Measurements from ENCODE around the gene ASTL.
"Not testable (repeated sequence)": the region's sequence is repeated elsewhere in the genome, so short reads cannot be mapped to it uniquely, and the experiment has no call there.

ASTL gene

DNA sequence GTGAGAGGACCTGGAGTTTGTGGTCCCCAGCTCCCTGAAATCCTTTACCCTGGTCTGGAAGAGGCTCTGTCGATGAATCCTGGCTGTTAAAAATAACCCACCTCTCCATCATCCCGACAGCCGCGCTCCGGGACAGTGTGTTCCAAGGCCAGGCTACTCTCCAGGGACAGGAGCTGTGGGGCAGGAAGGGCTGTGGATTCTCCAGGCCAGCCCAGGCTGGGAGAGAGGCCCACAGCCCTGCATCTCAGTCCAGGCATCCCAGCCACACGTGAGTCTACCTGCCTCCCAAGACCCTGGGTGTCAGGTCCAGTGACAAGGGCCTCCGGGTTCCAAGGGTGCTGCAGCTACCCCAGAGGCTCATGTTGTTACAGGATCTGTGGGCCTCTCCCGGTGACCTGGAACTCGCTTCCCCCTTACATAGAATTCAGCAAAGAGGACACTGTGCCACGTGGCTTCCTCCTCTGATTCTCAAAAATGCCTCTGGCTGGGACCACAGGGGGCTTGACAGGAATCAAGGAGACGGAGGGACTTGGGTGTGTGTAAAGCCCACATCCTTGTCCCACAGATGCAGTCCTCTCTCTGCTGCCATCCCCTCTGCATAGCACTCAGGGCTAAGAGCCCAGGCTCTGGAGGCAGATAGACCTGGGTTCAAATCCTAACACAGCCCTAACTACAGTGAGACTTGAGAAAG lies 39.3 kb downstream of the ASTL start:
- DNase-seq (ENCODE audit: low spot score), result no peak

DNA sequence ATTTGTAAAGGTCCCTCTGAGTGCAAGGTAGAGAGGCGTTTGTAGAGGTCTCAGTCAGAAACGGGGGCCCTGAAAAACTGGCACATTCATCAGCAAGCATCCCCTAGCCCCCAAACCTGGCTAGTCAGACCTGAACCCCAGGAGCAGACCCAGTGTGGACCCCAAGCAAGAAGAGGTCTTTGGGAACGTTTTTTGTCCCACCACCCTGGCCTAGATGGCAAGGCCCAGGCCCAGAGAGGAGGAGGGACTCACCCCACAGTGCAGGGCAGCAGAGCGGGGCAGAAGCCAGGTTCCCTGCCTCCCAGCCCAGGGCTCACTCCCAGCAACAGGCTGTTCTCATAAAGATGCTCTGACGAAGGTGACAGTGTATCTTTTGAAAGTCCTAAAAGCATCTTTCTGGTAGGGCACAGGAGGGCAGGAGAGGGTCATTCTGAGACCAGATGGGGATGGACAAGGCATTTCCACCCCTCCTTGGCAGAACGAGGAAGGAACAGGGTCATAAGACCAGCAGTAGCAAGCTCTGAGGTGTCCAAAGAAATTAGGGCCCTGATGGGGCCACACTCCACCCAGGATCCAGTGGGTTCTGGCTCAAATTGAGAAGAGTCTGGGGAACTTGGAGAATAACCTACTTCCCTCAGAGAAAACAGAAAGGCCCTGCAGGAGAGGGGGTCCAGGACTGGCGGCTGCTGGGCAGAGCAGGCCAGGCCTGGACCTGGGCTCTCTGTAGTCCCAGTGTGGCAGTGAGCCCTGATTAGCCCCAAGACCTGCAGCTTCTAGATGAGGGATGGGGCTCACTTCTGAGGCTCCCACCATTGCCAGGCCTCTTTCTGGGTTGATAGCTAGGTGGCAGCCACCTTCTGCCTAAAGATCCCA lies 40.1 kb downstream of the ASTL start:
- DNase-seq (ENCODE audit: low spot score), result no peak

DNA sequence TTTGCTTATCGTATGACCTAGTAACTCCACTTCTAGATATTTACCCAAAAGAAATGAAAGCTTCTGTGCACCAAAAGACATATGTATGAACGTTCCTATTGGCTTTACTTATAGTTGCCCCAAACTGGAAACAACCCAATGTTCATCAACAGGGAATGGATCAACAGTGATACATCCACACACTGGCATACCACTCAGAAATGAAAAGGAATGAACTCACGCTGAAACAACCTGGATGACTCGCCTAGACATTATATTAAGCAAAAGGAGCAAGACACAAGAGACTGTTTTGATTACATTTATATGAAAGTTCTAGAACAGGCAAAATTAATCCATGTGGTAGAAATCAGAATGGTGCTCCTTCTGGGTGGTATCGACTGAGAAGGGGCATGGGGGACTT lies 40.9 kb downstream of the ASTL start:
- DNase-seq (ENCODE audit: low spot score), result no peak

DNA sequence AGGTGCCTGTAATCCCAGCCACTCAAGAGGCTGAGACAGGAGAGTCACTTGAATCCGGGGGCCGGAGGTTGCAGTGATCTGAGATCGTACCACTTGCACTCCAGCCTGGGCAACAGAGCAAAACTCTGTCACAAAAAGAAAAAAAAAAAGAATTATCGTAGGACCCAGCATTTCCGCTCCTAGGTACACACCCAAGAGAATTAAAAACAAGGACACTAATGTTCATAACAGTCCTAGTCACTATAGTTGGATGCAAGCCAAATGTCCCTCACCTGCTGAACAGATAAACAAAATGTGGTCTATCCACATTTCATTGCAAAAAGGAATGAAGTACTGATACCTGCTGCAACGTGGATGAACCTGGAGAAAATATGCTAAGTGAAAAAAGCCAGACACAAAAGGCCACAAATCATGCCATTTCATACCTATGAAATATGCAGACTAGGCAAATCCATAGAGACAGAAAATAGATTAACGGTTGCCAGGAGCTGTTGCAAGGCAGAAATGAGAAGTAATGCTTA lies 43.1 kb downstream of the ASTL start:
- no peak for DNase-seq (ENCODE audit: low spot score)

GRCh38 chr2:96093528-96093927 lies 44.8 kb downstream of the ASTL start:
- no peak for DNase-seq (ENCODE audit: low spot score)

DNA sequence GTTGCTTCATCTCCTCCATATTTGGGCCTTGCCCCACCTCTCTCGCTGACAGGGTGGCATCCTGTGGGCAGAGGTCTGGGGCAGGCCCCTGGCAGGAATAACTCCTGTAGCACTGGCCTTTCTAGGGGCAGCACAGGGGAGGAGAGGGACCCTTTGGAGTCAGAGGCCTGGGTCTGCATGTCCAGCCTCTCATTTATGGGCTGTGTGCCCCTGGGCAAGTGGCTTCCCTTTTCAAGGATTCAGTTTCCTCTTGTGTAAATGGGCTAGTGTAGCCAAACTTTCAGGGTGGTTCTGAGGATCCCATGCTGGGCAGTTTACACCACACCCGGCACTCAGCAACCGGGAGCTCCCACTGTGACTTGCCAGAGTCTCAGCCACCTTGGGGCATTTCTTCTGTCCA lies 45.4 kb downstream of the ASTL start:
- no peak for DNase-seq (ENCODE audit: low spot score)

- DNase-seq (ENCODE audit: low spot score), result no peak
These were observed 45.8 kb downstream of the ASTL start for GRCh38 chr2:96092573-96092877.

- DNase-seq (ENCODE audit: low spot score), result no peak
These were observed 46.4 kb downstream of the ASTL start for GRCh38 chr2:96091711-96092572.

DNA sequence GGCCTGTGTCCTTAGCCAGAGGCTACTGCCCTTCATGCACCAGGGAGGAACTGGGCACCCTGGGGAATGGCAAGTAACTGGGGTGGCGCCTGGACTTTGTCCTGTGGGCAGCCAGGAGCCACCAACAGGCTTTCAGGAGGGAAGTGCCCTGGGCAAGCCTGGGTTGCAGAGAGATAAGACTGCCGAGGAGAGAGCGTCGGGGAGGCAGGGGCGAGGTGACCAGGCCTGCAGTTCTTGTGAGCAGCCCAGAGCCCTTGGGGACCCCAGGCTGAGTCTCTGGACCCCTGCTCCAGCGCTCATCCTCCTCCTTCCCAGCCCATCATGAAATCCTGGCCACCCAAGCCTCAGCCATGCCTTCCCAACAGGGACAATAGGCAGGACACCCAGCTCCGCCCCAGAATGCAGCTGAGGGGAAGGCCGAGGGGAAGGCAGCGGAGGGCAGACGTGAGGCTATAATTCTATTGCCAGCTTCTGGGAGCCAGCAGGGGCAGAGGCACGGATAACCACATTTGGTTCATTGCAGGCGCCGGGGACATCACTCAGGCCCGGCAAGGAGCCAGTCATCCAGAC lies 47.1 kb downstream of the ASTL start:
- no peak for DNase-seq (ENCODE audit: low spot score)

DNA sequence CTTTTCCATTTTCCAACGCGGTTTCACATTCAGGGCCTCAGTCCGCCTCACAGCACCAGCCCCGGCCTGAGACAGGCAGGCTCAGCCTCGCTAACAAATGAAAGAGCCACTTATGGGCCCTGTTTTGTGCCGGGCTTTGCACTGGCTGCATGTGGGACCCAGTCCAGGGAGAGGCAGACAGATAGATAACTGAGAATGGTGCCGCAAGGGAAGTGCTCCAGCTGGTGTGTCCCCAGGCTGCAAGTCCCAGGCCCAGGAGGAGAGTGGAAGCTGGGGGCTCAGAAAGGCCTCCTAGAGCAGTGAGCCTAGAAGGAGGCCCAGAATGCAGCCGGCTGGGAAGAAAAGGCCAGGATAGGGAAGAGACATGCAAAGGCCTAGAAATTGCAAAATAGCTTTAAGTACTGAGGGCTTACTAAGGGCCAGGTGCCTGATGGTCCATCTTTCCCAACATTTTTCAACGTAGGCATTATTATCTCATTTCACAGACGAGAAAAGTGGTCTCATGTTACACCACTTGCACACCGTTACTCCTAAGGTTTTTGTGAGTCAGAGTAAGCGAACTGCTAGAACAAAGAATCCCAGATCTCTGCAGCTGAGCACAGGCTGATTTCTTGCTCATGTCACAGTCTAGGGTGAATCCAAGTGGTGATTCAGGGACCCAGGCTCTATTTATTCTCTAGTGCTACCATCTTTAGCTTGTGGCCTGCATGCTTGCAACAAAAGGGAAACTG lies 47.9 kb downstream of the ASTL start:
- no peak for DNase-seq (ENCODE audit: low spot score)

DNA sequence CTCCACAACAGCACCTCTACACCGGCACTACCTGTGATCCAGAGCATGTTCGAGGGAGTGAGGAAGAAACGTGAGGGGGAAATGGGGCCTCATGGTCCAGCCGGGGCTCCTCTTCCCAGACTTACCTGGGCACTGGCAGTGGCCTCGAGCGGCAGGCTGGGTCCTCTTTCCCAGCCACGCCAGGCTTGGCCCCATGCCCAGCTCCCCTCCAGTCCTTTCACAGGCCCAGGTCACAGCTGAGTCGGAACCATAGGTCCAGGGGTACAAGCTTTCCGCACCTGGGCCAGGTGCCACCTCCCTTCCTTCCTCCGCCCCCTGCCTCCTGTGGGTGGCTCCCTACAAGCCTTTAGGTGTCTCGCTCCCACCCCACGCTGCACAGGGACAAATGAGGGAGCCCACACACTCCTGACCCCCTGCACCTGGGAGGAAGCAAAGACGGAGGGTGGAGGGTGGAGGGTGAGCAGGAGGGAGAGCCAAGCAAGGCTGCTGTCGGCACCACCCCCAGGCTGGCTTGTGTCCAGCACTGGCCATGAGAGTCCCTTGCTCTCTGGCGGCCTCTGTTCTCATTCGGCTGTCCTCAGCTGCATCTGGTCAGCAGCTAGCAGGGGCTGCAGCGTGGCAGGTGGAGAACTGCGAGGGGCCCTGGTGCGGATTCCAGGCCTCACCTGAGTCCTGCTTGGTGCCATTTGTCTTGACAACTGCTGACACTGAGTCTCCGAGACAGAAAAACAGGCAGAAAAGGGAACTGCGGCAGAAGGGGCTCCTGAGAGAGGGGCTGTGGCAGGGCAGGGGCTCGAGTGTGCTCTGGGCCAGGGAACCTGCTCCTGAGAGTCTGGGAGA lies 48.7 kb downstream of the ASTL start:
- DNase-seq (ENCODE audit: low spot score), result no peak

- no peak for DNase-seq (ENCODE audit: low spot score)
These were observed 49.7 kb downstream of the ASTL start for GRCh38 chr2:96088340-96089335.

- DNase-seq (ENCODE audit: low spot score), result no peak
These were observed 51.2 kb downstream of the ASTL start for GRCh38 chr2:96087130-96087529.

DNA sequence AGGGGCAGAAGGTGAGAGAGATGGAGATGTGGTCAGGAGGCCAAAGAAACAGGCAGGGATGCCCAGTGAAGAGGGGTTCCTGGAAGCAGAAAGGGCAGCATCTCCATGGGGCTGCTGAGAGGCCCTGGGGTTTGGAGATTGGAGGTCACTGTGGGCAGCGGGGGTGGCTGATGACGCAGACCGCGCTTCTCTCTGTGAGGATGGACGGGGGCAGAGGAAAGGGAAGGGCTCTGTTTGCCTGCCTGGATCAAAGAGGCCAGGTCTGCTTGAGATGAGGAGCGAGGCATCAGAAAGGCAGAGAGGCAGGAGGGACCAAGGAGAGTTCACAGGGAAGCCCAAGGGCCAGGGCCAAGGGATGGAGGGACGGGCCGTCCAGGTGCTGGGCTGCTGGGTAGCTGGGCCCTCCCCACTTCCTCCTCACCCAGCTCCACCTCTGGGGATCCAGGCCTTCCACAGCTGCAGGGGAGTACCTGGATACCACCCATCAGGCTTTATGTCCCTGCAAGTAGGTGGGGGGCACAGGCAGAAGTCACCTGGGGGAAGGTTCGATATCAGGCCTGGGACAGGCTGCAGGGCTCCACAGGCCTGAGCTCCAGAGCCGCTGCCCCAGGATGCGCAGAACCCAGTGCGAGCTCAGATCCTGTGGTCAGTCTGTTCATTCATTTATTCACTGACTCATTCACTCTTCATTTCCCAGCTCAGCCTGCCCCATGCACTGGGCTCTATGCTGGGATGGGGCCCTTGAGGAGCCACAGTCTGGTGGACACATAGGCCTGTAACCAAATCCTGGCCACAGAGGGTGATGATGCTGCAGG lies 52.6 kb downstream of the ASTL start:
- DNase-seq (ENCODE audit: low spot score), result no peak

DNA sequence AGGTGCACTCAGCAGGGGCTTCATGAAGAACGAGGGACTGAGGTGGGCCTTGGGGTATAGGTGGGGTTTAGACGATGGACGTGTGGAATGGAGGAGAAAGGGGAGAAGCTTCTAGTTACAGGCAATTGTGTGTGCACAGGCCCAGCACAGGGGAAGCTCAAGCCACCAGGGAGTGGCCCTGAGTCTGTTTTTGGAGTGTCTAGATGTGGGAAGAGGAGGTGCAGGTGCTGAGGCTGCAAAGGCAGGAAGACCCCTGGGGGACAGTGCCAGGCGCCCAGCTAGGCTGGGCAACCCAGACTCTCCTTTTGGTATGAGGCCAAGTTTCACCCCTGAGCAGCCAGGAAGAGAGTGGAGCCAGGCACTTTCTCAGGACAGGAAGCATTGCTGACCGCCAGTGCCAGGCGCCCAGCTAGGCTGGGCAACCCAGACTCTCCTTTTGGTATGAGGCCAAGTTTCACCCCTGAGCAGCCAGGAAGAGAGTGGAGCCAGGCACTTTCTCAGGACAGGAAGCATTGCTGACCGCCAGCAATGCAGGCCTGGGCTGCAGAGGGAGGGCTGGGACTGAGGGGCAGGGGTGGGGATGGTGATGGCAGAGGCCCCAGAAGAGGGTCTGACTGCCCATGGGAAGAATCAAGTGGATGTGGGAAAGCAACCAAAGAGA lies 53.3 kb downstream of the ASTL start:
- not testable (repeated sequence) for DNase-seq (ENCODE audit: low spot score)

DNA sequence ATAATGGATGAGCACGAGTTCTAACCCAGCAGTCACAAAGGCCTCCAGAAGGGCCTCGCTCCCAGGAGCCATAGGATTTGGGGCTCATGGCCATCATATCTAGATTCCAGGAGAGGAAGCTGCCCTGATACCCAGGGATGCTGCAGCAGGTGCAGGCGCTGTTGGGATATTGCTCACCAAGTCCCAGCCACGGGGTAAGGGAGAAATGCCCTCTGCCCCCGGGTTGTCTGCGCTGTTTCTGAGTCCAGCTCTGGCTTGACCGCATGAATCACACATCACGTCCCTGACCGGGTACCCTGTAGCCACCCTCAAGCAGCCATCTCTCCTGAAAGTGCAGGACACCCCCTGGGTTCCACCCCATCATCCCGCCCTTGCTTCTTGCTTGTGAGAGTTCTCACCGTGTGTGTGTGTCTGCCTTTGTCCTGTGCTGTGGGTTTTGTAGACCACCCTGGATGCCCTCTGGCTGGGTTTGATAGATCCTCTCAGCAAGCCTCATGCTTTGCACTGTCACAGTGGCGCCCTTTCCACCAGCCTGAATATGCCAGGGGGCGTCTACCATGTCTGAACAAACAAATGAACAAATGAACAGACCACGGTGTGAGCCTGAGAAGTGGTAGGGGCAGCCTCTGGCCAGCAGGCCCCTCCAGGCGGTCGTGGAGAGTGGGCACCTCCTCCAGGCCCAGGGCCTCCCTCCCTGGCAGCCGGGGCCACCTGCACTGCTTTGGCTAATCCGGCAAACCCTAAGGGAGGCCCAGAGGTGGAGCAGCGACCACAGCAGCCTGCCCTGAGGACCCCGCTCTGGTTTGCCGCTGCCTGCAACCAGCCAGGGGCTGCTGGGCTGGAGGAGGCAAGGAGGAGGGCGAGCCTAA lies 54.1 kb downstream of the ASTL start:
- DNase-seq (ENCODE audit: low spot score), result no peak
